NCI-H187 treated with DMSO at 0.1 percent for 48 hours (cell line): ENCODE measurements around the gene GALNT11.
"Not testable (repeated sequence)": the region's sequence is repeated elsewhere in the genome, so short reads cannot be mapped to it uniquely, and the experiment has no call there.

Experiments used
- DNase-seq: peaks from one replicate; lab custom pipeline; 2025; lab: John Stamatoyannopoulos, UW

GALNT11 gene

DNA sequence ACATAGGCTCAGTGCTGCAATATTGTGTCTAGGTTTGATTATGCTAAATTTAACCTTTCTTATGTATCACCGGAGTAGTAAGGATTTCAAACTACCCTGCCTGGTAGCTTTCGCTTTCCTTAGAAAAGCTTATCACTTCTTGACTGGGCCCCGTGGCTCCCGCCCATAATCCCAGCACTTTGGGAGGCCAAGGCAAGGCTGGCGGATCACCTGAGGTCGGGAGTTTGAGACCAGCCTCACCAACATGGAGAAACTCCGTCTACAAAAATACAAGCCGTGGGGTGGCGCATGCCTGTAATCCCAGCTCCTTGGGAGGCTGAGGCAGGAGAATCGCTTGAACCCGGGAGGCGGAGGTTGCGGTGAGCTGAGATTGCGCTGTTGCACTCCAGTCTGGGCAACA lies 49.9 kb downstream of the GALNT11 start:
- DNase-seq = not testable (repeated sequence)

DNA sequence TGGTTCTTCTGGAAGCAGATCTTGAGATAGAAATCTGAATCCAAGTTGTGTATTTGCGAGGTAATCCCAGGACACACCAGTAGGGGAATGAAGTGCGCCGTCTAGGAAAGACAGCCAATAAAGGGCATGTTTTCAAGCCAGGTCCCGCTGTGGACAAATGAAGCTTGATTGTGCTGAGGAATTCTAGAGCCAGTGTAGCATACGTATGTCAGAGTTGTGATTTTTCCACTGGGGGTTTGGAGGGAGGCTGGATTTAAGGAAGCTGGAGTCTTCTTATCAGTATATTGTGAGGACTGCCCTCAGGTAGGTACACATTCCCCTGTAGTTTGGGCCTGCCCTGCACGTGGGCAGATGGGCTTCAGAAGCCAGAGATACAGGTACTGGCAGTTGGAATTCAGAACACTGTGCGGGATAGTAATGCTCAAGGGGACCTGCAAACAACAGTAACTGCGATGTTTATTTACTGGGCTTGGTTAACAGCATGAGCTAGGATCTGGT lies 50.9 kb downstream of the GALNT11 start:
- DNase-seq = no peak

DNA sequence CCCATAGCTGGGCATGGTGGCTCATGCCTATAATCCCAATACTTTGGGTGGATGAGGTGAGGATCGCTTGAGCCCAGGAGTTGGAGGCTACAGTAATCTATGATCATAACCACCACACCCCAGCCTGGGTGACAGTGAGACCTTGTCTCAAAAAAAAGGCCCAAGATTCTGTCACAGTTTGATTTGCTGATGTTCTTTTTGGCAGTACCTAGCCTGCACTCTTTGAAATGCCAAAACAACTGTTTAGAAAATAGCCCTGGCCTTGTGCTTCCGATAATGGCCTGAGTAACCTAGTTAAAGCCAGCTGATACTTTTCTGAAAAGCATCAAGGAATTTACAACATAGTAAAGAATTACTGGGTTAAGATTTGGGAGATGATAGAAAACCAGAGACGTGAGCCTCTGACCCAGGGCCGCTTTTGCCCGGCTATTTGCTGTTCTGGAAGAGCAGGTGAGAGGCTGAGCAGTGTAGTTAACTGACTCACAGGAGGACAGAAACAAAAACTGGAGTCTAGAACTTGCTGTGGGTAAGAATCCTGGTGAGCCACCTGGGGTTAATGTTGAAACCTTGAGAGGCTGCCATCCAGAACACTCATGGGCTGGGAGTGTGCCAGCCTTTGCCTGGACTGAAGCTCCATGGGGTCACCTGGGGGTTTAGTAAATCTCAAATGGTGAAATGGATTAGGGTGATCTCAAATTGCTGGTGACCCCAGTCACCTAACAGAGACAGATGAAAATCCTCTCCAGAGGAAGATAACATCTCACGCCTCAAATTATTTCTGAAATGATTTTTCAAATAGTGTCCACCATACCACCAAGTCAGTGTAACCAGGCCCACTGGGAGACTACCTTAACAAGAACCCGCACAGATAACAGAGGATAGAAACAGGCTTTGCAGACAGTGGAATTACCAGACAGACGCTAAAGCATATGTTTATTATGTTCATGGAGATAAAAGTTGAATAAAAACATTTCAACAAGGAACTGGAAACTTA lies 51.8 kb downstream of the GALNT11 start:
- no peak for DNase-seq

DNA sequence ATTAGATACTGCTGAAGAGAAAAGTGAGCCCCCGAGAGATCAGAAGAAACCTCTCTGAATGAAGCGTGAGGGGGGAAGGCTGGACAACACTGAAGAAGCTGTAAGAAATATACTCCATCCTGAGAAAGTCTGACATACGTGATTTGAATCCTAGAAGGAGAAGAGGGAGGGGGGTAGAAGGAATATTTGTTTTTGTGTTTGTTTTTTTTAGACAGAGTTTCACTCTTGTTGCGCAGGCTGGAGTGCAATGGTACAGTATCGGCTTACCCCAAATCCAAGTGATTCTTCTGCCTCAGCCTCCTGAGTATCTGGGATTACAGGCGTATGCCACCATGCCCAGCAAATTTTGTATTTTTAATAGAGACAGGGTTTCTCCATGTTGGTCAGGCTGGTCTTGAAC lies 52.6 kb downstream of the GALNT11 start:
- no peak for DNase-seq

DNA sequence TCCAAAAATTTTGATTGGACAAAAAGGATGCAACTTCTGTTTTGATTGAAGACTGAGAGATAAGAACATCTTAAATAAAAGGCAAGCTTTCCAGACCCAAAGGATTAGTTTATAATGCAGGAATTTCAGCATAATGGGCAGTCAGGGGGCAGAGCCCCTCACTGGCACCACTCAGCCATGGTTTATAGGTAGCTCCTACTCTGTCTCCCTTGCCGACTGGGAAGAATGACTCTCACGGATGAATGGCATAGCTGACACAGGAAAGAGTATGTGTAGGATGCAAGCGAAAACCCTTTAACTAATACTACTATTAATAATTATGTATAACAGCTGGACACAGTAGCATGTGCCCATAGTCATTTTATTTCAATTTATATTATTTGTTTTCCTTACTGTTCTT lies 53.3 kb downstream of the GALNT11 start:
- no peak for DNase-seq

DNA sequence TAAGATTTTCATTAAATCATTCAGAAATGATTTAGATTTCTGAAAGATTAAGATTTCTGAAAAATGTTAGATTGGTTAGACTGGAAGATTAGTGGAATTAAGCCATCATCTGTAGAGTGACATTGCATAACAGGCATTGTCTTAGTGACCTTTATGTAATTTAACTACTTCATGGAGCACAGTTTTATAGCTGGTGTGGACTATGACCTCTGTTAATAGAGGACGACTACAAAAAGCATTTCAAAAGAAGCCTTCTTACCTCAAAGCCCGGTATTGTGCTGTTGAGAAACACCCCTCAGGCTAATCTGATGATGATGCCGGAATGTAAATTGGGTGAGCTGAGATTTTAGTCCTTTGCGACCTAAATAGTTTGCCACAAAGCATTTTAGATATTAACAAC lies 55.6 kb downstream of the GALNT11 start:
- DNase-seq = no peak

DNA sequence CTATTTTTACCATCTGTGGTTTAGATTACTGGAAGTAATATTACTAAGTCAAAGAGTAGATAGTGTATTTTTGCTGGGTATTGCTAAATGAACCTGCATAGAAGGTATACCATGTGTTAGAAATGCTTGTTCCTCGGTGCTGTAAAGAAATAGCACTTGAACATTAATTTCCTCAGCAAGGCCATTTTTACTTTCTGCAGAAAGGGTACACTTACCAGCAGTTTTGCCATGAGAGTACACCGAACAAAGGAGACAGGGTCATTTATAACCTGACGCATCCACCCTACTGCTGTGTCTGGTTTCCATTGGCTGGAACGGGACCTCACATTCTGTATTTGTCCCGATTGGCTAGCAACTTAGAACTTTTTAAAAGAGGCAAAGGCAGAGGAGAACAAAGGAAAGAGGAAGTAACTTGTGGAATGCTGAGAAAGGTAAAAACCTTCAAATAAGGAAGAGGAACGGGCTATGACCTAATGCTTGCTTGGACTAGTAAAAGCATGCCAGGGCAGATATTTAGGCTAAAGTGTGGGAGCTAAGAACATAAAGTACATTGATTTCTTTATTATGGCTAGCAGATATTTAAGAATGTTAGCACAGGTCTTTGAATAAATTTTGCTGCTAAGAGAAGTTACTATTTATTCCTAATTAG lies 56.7 kb downstream of the GALNT11 start:
- not testable (repeated sequence) for DNase-seq

DNA sequence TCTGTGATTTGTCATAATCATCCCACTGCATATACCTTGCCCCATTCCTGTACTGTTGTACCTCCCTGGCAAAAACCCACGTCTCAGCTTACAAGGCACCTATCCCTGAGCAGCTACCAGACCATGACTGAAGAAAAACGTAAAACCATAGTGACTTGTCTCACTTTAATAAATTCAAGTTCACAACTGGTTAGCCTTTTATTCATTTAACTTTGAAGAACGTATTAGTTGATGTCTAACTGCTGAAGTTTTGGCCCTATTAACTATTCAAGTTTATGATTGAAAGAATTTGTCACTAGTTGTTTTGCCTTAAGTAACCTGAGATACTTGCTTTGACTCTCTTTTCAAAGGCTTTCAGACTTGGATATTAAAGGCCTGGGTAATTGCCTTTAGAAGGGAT lies 59.7 kb downstream of the GALNT11 start:
- no peak for DNase-seq

DNA sequence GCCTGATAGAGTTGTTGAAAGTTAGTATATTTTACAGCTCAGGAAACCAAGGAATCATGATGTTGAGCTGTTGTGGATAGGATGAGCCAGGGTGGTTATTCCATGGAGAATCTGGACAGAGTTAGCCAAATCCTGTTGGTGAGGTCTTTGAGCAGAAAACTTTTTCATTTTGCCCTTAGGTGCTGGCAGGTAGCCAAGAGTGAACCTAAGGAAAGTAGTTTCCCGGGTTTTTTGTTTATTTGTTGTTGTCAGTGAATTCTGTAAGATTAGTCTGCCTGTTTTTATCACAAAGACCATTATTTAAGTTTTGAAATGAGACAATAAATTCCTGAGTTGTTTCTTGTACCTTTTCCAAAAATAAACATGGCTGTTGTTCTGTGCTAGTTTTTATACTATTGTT lies 61.0 kb downstream of the GALNT11 start:
- no peak for DNase-seq

DNA sequence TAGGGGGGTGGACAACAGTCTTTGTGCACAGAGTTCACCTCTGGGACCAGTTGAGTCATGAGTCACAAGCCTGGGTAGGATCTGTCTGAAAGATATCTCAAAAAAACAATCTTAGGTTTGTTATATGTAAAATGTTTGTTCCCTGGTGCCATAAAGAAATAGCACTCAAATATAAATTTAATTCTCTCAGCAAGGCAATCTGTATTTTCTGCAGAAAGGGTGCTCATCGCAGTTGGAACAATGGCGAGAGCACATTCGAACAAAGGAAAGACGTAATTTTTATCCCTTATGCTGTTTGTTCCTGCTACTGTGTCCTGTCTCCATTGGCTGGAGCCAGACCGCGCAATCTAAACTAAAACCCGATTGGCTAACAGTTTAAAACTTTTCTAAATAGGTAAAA lies 63.7 kb downstream of the GALNT11 start:
- no peak for DNase-seq

DNA sequence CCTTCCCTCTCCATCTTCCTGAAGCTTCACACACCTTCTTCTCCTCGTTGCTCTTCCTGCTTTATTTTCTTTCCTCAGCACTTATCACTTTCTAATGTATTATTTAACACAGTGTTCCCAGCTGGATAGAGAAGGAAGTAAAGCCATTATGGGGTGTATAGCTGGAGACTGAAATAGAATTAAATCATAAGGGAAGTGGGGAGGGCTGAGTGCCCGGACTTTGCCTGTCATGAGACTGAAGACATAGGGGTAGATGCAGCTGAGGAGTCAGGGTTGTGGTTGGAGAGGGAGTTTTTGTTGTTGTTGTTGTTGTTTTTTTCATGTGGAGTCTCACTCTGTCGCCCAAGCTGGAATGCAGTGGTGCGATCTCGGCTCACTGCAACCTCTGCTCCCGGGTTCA lies 65.3 kb downstream of the GALNT11 start:
- DNase-seq = no peak

DNA sequence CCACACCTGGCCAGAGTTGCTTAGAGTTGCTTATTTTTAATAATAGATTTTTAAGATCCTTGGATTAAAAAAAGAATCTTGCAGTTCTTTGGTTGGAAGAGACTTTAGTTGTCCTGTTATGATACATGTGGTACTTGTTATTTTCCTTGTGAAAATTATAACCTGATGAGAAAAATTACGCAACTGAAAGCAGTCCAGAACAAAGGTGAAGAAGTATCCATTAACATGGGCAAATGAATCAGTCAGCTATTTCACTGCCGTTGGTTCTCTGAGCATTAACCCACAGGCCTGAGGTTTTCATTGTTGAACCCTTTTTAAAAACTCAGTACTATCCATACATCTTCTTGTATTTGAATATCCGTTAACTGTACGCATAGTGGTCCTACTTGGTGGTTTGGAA lies 68.2 kb downstream of the GALNT11 start:
- DNase-seq = no peak

DNA sequence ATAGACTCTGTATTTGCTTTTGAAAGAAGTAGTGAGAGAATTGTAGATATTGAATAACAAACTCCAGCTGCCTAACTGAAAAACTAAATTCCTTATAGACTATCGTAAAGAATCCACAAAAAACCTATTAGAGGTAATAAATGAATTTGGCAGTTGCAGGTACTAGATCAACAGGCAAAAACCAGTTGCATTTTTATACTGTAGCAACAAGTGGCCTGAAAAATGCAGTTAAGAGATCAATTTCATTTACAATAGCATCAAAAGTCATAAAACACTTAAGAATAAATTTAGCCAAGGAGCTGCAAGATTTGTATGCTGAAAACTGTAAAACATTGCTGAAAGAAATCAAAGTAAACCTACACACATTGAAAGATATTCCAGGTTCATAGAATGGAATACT lies 70.3 kb downstream of the GALNT11 start:
- no peak for DNase-seq

DNA sequence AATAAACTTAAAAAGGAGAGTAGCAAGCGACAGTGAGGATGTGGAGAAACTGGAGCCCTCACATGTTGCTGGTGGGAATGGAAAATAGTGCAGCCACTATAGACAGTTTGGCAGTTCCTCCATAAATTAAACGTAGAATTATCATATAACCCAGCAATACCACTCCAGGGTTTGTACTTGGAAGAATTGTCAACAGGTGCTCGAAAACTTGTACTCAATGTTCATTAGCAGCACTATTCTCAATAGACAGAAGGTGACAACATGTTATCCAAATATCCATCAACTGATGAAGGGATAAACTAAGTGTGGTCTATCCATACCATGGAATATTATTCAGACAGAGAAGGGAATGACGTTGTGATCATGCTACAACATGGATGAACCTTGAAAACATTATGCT lies 71.9 kb downstream of the GALNT11 start:
- DNase-seq = no peak

DNA sequence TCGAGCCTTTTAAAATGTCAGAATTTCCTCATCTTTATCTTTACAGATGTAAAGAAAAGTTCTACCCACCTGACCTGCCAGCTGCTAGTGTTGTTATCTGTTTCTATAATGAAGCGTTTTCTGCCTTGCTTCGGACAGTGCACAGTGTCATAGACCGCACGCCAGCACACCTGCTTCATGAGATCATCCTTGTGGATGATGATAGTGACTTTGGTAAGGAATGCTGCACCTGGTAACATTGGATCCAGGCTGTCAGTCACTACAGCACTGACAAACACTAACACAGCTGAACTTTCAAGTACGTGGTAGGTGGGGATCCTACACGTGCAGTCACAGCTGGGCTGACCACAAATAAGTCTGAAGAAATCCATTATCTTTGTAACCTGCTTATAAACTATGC lies 77.6 kb downstream of the GALNT11 start:
- DNase-seq = no peak

DNA sequence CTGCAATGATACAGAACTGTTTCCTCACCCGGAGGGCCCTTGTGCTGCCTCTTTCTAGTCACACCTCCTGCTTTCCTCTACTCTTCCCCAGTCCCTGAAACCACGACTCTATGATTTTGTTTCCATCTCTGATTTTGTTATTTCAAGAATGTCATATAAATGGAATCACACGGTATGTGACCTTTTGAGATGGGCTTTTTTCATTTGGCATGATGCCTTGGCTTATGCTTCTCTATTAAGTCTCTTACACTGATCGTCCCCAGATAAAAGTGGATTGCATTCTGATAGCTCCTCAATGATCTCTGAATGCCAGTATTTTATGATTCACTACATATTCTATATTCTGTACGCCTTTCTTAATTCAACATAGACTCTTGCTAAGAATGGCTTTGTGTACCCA lies 78.2 kb downstream of the GALNT11 start:
- DNase-seq = no peak

DNA sequence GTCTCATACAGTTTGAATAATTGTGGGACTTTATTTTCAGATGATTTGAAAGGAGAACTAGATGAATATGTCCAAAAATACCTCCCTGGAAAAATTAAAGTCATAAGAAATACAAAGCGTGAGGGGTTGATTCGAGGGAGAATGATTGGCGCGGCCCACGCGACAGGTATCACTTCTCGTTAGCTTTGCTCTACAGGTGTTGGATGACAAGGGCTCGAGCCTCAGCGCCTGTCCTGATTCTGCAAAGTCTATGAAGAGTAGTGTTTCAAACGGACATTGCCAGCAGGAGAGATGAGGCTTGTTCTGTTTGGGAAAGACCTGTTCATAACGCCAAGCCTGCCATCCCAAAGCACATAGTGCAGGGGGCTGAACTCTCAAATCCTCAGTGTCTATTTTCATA lies 79.7 kb downstream of the GALNT11 start:
- DNase-seq = no peak

DNA sequence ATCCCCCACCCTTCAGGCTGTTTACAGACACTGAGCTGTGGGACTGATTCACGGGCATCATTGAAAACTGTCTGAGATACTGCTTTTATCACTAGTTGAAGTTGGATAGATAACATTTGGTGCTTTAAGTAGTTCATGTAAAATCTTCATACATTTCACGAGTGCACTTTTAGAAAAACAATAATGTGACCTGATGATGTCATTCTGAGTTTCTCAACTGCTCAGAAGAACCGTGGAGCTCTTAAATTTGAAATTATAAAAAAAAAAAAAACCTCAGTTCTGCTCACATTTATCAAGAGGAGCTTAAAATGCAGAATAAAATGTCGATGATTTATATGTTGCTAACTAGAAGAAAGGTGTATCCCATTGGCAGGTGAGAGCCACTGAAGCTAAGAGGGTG lies 81.5 kb downstream of the GALNT11 start:
- no peak for DNase-seq

DNA sequence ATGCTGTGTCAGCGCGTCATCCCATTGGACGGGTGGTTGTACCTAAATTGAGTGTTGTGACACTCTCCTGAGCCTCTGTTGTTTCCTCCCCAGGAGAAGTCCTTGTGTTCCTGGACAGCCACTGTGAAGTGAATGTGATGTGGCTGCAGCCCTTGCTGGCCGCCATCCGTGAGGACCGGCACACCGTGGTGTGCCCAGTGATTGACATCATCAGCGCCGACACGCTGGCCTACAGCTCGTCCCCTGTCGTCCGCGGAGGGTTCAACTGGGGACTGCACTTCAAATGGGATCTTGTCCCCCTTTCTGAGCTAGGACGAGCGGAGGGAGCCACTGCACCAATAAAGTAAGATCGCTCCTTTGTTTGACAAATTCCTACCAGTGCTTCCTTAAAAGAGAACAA lies 82.5 kb downstream of the GALNT11 start:
- no peak for DNase-seq

DNA sequence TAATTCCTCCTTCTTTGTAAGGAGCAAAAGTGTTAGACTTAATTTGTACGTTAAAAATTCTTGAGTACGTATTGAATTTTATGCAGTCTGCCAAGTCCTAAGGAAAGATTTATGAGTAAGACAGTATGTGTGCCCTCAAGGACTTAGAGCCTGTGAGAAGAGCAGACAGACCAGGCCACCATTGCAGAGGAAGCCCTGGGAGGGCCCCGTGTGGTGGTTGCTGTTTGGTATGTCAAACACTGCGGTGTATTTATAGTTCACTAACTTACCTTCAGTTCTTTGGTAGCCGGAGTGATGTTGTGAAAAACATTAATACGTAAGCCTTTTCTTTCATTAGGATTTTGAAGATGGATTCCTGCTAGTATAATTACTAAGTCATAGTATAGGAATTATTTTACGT lies 82.9 kb downstream of the GALNT11 start:
- DNase-seq = no peak

DNA sequence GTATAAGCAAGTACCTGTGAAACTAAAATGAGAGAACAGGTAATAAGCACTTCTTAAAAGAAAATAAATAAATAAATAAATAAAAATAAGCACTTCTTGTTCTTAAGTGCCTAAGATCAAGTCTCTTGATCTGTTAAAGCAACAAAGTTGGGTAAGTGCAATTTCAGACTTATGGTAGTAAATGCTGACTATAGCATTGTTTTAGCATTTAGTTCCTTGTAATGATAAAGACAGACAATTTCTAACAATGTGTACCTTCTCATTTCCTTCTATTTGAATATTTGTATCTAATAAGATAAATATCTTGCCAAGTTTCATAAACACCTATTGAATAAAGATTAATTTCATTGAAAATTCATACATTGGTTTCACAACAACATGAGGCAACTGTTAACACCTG lies 87.4 kb downstream of the GALNT11 start:
- DNase-seq = no peak

DNA sequence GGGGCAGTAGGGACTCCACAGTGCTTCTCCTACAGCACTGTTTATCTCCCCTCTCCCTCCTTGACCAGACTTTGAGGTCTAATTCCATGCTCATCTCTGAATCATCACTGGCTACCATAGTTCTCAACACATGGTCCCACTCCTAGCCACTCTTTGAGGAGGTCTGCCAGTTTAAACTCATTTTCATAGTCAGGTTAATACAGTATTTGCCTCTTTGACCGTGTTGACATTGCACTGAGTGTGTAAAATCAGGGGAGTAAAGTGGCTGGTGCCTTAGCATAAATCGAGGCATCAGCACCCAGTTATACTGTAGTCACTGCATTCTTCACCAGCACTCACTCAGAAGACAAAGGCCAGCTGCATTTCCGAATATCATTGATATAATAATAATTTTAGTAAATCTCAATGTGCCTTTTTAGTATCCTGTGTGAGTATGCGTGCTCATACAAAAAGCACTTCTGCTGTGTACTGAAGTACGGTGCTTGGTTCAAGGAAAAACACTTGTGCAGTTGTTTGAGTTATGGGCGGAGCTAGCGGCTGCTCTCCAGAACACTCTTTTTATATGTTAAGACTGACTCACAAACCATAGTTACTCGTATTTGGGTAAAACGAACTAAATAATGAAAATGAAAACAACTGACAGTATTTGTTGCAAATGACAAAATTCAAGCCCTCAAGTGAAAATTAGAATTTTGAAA lies 89.7 kb downstream of the GALNT11 start:
- DNase-seq = no peak

DNA sequence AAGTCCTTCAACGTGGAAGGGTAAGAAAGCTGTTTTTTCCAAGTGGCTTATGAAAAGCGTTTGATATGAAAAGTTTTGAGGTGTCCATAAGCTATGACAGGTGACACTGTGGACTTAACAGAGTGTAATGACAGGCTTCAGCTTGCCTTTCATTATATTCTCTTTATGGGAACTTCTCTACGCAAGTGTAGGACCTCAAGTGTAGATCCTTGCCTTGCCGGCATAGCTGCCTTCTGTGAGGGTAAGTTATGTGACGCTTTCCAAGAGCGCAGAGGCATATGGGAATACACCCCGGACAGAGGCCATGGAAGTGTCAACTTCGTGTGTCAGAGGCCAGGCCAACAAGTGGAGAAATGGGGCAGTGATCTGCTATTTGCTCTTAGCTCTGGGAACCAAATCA lies 91.9 kb downstream of the GALNT11 start:
- DNase-seq = no peak
